ENCODE measurements around the gene FOXE3. TPM values are rescaled to one million over a fixed set of nuclear protein-coding genes. Genes with fewer than 3 reads are reported as not detected.

FOXE3 gene
- total and polyA plus RNA-seq, 2 donors (not counting 3 experiments of a cell fraction or from before 2014, with no cell fraction given), result not detected

DNA sequence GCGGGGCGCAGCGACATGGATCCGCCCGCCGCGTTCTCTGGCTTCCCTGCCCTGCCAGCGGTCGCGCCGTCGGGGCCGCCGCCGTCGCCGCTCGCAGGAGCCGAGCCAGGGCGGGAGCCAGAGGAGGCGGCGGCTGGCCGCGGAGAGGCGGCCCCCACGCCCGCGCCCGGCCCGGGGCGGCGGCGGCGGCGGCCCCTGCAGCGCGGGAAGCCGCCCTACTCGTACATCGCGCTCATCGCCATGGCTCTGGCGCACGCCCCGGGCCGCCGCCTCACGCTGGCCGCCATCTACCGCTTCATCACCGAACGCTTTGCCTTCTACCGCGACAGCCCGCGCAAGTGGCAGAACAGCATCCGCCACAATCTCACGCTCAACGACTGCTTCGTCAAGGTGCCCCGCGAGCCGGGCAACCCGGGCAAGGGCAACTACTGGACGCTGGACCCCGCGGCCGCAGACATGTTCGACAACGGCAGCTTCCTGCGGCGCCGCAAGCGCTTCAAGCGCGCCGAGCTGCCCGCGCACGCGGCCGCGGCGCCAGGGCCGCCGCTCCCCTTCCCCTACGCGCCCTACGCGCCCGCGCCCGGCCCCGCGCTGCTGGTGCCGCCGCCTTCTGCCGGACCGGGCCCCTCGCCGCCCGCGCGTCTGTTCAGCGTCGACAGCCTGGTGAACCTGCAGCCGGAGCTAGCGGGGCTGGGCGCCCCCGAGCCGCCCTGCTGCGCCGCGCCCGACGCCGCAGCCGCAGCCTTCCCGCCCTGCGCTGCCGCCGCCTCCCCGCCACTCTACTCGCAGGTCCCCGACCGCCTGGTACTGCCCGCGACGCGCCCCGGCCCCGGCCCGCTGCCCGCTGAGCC, 459 bp downstream of the FOXE3 start:
- Histone ChIP-seq H3K27me3 (ENCODE audit: control insufficient read depth in 2 of 2, insufficient read depth in 2 of 2, low read length in 2 of 2) (peaks cover 40 to 57% of the 10 kb centered on the region in 2 experiments), H3K9ac (replicated peaks; ENCODE audit: extremely low read depth, insufficient read depth, low read length) (no peak overlapping the region), H4K20me1 (replicated peaks; ENCODE audit: control insufficient read depth, extremely low read depth, insufficient read depth, low read length) (no peaks in the 10 kb centered on the region), H3K9me1 (replicated peaks; ENCODE audit: control insufficient read depth, extremely low read depth, insufficient read depth, low read length) (no peaks in the 10 kb centered on the region), H3K79me2 (ENCODE audit: control insufficient read depth, insufficient read depth, low read length) (no peaks in the 10 kb centered on the region), H3K27ac (ENCODE audit: insufficient read depth, low read depth, low read length) (no peak overlapping the region), H3K4me1 (ENCODE audit: control insufficient read depth, extremely low read depth, insufficient read depth, low read length) (no peaks in the 10 kb centered on the region), H2AFZ (ENCODE audit: low read depth, low read length) (peak overlapping the region; percentile 77), H3K4me2 (ENCODE audit: insufficient read depth, low read length) (no peak overlapping the region), H3K4me3 (replicated peaks in 1 of 3; ENCODE audit: insufficient read depth in 1 of 3, low read depth in 1 of 3, low read length in 3 of 3) (no peak overlapping the region), H3K9me3 (replicated peaks; ENCODE audit: control insufficient read depth, insufficient read depth, low read length) (no peaks in the 10 kb centered on the region), H3K36me3 (ENCODE audit: control insufficient read depth in 2 of 2, extremely low read depth in 1 of 2, insufficient read depth in 2 of 2, low read length in 2 of 2) (no peaks in the 10 kb centered on the region)
- dilution Hi-C loops (cut with MboI; ENCODE audit: extremely low pct_ligation_motif_present, low sequenced_read_pairs) (no loop called here), intact Hi-C loops (cut with micrococcal nuclease) (no loop called here)
- peak; percentile 97 for TF ChIP-seq EZH2 (IDR thresholded peaks at IDR 0.05; ENCODE audit: borderline replicate concordance, low read depth, low read length, severe bottlenecking)
- TF ChIP-seq MYC (IDR thresholded peaks at IDR 0.05; ENCODE audit: low read depth, low read length), result no peak
- CTCF ChIA-PET, result interaction anchor here (0.6 to 2.6 kb wide), 4 partner anchors 15 to 237 kb away, joined by 3 to 14 read pairs (median 3); partner anchors contain the start of gene CMPK1
- FAIRE-seq (no peak), DNase-seq (ENCODE audit: low read depth, low spot score) (peak; percentile 6)
- POLR2A ChIA-PET, result no interaction called here
- BruUV-seq (replicated peaks), result no TSS peak

DNA sequence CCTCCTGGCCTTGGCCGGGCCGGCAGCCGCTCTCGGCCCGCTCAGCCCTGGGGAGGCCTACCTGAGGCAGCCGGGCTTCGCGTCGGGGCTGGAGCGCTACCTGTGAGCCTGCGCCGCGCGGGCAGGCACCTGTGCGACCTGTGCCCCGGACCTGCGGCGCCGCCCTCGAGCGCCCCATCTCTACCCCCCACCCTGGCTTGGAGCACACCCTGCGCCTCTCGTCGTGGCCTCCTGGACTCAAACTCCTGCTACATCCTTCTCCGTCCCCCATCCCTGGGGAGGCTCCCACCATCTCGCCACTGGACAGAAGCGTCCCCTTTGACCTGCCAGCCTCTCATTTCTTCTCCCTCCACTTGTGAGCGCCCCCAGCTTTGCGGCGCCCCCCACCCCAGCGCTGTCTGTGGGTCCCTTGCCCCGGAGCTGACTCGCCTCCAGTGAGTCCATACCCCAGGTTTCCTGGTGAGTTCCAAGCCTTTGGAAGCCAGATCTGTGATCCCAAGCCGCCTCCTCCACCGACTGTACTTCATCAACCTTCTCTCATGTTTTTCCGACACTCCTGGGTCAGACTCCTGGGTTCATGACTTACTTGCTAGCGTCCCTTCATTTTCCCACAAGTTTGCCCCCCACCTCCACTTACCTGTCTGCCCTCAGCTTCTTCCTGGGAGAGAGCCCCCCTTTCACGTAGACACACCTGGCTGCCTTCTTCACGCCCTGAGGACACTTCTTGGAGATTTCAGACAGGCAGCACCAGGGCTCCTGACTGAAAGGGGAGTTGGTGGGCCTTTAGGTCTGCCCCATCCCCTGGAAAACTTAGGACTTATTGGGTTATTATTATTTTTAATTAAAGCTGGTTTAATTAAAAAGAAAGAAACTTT, 1.3 kb downstream of the FOXE3 start:
- BruUV-seq (replicated peaks), result no TSS peak
- Histone ChIP-seq H3K36me3 (ENCODE audit: control insufficient read depth in 2 of 2, extremely low read depth in 1 of 2, insufficient read depth in 2 of 2, low read length in 2 of 2) (no peaks in the 10 kb centered on the region), H3K9me1 (replicated peaks; ENCODE audit: control insufficient read depth, extremely low read depth, insufficient read depth, low read length) (no peaks in the 10 kb centered on the region), H3K27me3 (ENCODE audit: control insufficient read depth in 2 of 2, insufficient read depth in 2 of 2, low read length in 2 of 2) (peaks cover 40 to 58% of the 10 kb centered on the region in 2 experiments), H3K9ac (replicated peaks; ENCODE audit: extremely low read depth, insufficient read depth, low read length) (no peak overlapping the region), H3K4me1 (ENCODE audit: control insufficient read depth, extremely low read depth, insufficient read depth, low read length) (no peaks in the 10 kb centered on the region), H4K20me1 (replicated peaks; ENCODE audit: control insufficient read depth, extremely low read depth, insufficient read depth, low read length) (no peaks in the 10 kb centered on the region), H3K4me3 (replicated peaks in 1 of 3; ENCODE audit: insufficient read depth in 1 of 3, low read depth in 1 of 3, low read length in 3 of 3) (no peak overlapping the region), H2AFZ (ENCODE audit: low read depth, low read length) (no peak overlapping the region), H3K9me3 (replicated peaks; ENCODE audit: control insufficient read depth, insufficient read depth, low read length) (no peaks in the 10 kb centered on the region), H3K27ac (ENCODE audit: insufficient read depth, low read depth, low read length) (no peak overlapping the region), H3K79me2 (ENCODE audit: control insufficient read depth, insufficient read depth, low read length) (no peaks in the 10 kb centered on the region), H3K4me2 (ENCODE audit: insufficient read depth, low read length) (no peak overlapping the region)
- ChIA-PET CTCF (interaction anchor here (0.6 to 2.6 kb wide), 8 partner anchors 15 to 309 kb away, joined by 3 to 14 read pairs (median 3); partner anchors contain the start of genes CMPK1 and FOXD2), POLR2A (no interaction called here)
- intact Hi-C loops (cut with micrococcal nuclease) (no loop called here), dilution Hi-C loops (cut with MboI; ENCODE audit: extremely low pct_ligation_motif_present, low sequenced_read_pairs) (no loop called here)
- FAIRE-seq (no peak), DNase-seq (ENCODE audit: low read depth, low spot score) (no peak)
- TF ChIP-seq, protein P1, sequence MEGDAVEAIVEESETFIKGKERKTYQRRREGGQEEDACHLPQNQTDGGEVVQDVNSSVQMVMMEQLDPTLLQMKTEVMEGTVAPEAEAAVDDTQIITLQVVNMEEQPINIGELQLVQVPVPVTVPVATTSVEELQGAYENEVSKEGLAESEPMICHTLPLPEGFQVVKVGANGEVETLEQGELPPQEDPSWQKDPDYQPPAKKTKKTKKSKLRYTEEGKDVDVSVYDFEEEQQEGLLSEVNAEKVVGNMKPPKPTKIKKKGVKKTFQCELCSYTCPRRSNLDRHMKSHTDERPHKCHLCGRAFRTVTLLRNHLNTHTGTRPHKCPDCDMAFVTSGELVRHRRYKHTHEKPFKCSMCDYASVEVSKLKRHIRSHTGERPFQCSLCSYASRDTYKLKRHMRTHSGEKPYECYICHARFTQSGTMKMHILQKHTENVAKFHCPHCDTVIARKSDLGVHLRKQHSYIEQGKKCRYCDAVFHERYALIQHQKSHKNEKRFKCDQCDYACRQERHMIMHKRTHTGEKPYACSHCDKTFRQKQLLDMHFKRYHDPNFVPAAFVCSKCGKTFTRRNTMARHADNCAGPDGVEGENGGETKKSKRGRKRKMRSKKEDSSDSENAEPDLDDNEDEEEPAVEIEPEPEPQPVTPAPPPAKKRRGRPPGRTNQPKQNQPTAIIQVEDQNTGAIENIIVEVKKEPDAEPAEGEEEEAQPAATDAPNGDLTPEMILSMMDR (IDR thresholded peaks at IDR 0.05; ENCODE audit: extremely low read depth in 1 of 2, insufficient read depth in 1 of 2, low read depth in 1 of 2, low read length in 2 of 2), result no peak
- no peak for TF ChIP-seq POLR2A (IDR thresholded peaks at IDR 0.05; ENCODE audit: low read depth, low read length)
- no peak for TF ChIP-seq FOS (IDR thresholded peaks at IDR 0.05; ENCODE audit: borderline replicate concordance, insufficient read depth, low read length)
- no peak for TF ChIP-seq POLR2AphosphoS5 (IDR thresholded peaks at IDR 0.05; ENCODE audit: insufficient read depth, low read depth, low read length)
- TF ChIP-seq JUN (IDR thresholded peaks at IDR 0.05; ENCODE audit: borderline replicate concordance, insufficient read depth, insufficient read length, low read depth), result no peak
- peak; percentile 80 for TF ChIP-seq EZH2 (IDR thresholded peaks at IDR 0.05; ENCODE audit: borderline replicate concordance, low read depth, low read length, severe bottlenecking)

Measured in endothelial cell of umbilical vein (primary cell).